Neural progenitor cell (in vitro differentiated cells): ENCODE measurements around the gene USP10. TPM values are rescaled to one million over a fixed set of nuclear protein-coding genes. Genes with fewer than 3 reads are reported as not detected.

ENCODE experiments used
- DNase-seq: peaks from one replicate; pipeline ENCODE4 v3.0.0-alpha.2; 2016; ENCODE audit warnings: low spot score
- H2AFZ ChIP-seq: fragments of 200-600 bp; sonication (generic); replicated peaks from 2 replicates; pipeline ENCODE4 v1.6.1; 2016; ENCODE audit warnings: antibody characterized with exemption
- H3F3A ChIP-seq: fragments of 200-600 bp; sonication (generic); 2 replicates; pipeline ENCODE4 v1.6.1; 2016; ENCODE audit warnings: antibody characterized with exemption, low read depth
- H3K27ac ChIP-seq: fragments of 200-600 bp; sonication (generic); 2 replicates; pipeline ENCODE4 v1.5.1; 2016; ENCODE audit warnings: mild to moderate bottlenecking
- H3K27me3 ChIP-seq: fragments of 200-600 bp; sonication (generic); 2 replicates; pipeline ENCODE4 v1.6.1; 2016; ENCODE audit warnings: mild to moderate bottlenecking, moderate library complexity
- H3K36me3 ChIP-seq: fragments of 200-600 bp; sonication (generic); 2 replicates; pipeline ENCODE4 v1.5.1; 2016
- H3K4me1 ChIP-seq: fragments of 200-600 bp; sonication (generic); 2 replicates; pipeline ENCODE4 v1.6.1; 2016; ENCODE audit warnings: mixed run types
- H3K4me2 ChIP-seq: fragments of 200-600 bp; sonication (generic); 2 replicates; pipeline ENCODE4 v1.6.1; 2016
- H3K4me3 ChIP-seq: fragments of 200-600 bp; sonication (generic); 2 replicates; pipeline ENCODE4 v1.5.1; 2016
- H3K79me2 ChIP-seq: fragments of 200-600 bp; sonication (generic); 2 replicates; pipeline ENCODE4 v1.6.1; 2016; ENCODE audit warnings: low read depth
- H3K9ac ChIP-seq: fragments of 200-600 bp; sonication (generic); 2 replicates; pipeline ENCODE4 v1.6.1; 2016
- H3K9me3 ChIP-seq: fragments of 200-600 bp; sonication (generic); 2 replicates; pipeline ENCODE4 v1.5.1; 2016; ENCODE audit warnings: low read depth
- H4K20me1 ChIP-seq: fragments of 200-600 bp; sonication (generic); 2 replicates; pipeline ENCODE4 v1.6.1; 2016; ENCODE audit warnings: low read depth
- H3K27ac Mint-ChIP-seq: 3 replicates; pipeline ENCODE4 v1.8.0; 2021; ENCODE audit warnings: mixed read lengths
- H3K27me3 Mint-ChIP-seq: 2 replicates; pipeline ENCODE4 v1.8.0; 2022; ENCODE audit warnings: low read depth, mild to moderate bottlenecking, inconsistent platforms, moderate library complexity, mixed read lengths; ENCODE audit not compliant: insufficient read depth
- H3K36me3 Mint-ChIP-seq: 3 replicates; pipeline ENCODE4 v1.8.0; 2021; ENCODE audit warnings: mixed read lengths
- H3K4me1 Mint-ChIP-seq: 3 replicates; pipeline ENCODE4 v1.8.0; 2021; ENCODE audit warnings: mixed read lengths
- H3K4me3 Mint-ChIP-seq: 3 replicates; pipeline ENCODE4 v1.8.0; 2021; ENCODE audit warnings: mild to moderate bottlenecking, moderate library complexity, mixed read lengths
- H3K9me3 Mint-ChIP-seq: 3 replicates; pipeline ENCODE4 v1.8.0; 2020; ENCODE audit warnings: mixed read lengths
- CTCF ChIP-seq: fragments of 200-600 bp; sonication (generic); IDR thresholded peaks from 2 replicates; pipeline ENCODE4 v1.5.1; 2017; ENCODE audit warnings: antibody characterized with exemption, mild to moderate bottlenecking
- EZH2 ChIP-seq: fragments of 200-600 bp; sonication (generic); IDR thresholded peaks from 2 replicates; pipeline ENCODE4 v1.6.1; 2017; ENCODE audit warnings: antibody characterized with exemption, mild to moderate bottlenecking, moderate library complexity
- EZH2phosphoT487 ChIP-seq: fragments of 200-600 bp; sonication (generic); IDR thresholded peaks from 2 replicates; pipeline ENCODE4 v1.6.1; 2017; ENCODE audit warnings: antibody characterized with exemption
- total RNA-seq: library from RNA; depleted of rRNA; stranded (reverse); fragments of >200 nt; gene quantifications from 2 replicates; pipeline ENCODE4 v1.2.3, GENCODE V29; 2015; ENCODE audit warnings: low replicate concordance

The USP10 gene
- total RNA-seq, 1 donor from 2014 or later = 130 TPM

DNA sequence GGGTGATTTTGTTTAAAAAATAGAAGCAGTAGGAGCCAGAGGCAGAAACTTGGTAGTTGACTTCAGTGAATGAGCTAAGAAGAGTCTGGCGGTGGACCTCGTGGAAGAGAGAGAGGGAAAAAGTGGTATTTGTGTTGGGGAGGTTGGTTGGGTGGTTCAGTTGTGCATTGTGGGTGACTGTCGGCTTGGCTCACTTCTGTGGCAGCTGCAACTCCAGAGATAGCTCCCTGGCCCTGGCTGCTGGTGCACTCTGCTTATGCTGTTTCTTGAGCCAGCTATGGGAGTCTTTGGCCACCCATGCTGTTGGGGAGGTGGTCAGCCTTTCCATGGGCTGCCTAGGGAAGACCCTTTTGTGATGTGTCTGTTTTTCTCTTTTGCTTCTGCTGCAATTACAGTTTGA is 69.6 kb downstream of the USP10 start:
- Histone ChIP-seq H3K4me2 (no peak overlapping the region), H3K4me1 (no peaks in the 10 kb centered on the region), H3F3A (no peaks in the 10 kb centered on the region), H3K36me3 (peaks cover 16% of the 10 kb centered on the region), H3K4me3 (no peak overlapping the region), H3K27me3 (no peaks in the 10 kb centered on the region), H3K27ac (no peak overlapping the region), H4K20me1 (no peaks in the 10 kb centered on the region), H3K9me3 (no peaks in the 10 kb centered on the region), H3K79me2 (no peaks in the 10 kb centered on the region), H2AFZ (no peak overlapping the region), H3K9ac (no peak overlapping the region)
- DNase-seq = no peak
- Mint-ChIP-seq H3K27ac (no peak overlapping the region), H3K4me1 (no peaks in the 10 kb centered on the region), H3K27me3 (no peaks in the 10 kb centered on the region), H3K36me3 (peaks cover 58% of the 10 kb centered on the region), H3K4me3 (no peak overlapping the region), H3K9me3 (no peaks in the 10 kb centered on the region)
- no peak for TF ChIP-seq EZH2
- no peak for TF ChIP-seq CTCF
- TF ChIP-seq EZH2phosphoT487 = no peak

GRCh38 chr16:84773312-84773711 is 73.5 kb downstream of the USP10 start:
- H3K9me3 Mint-ChIP-seq = no peaks in the 10 kb centered on the region
- DNase-seq = no peak

GRCh38 chr16:84774810-84775209 is 75.0 kb downstream of the USP10 start:
- TF ChIP-seq EZH2 (no peak), CTCF (no peak), EZH2phosphoT487 (no peak)
- Histone ChIP-seq H3K9me3 (no peaks in the 10 kb centered on the region), H3K4me3 (no peak overlapping the region), H3F3A (no peaks in the 10 kb centered on the region), H3K4me2 (no peak overlapping the region), H2AFZ (no peak overlapping the region), H4K20me1 (peaks cover 4% of the 10 kb centered on the region), H3K36me3 (peaks cover 5% of the 10 kb centered on the region), H3K27me3 (no peaks in the 10 kb centered on the region), H3K9ac (no peak overlapping the region), H3K27ac (no peak overlapping the region), H3K79me2 (no peaks in the 10 kb centered on the region), H3K4me1 (no peaks in the 10 kb centered on the region)
- Mint-ChIP-seq H3K4me1 (no peaks in the 10 kb centered on the region), H3K27me3 (peaks cover 2% of the 10 kb centered on the region), H3K36me3 (peaks cover 42% of the 10 kb centered on the region), H3K9me3 (no peaks in the 10 kb centered on the region), H3K4me3 (no peak overlapping the region), H3K27ac (no peak overlapping the region)
- no peak for DNase-seq

More at GRCh38 chr16:84773312-84773711, 73.5 kb downstream of the USP10 start:
- no peak overlapping the region for H3K4me3 Mint-ChIP-seq
- Histone ChIP-seq H3K4me2 (no peak overlapping the region), H2AFZ (no peak overlapping the region), H3K27ac (no peak overlapping the region), H3K9me3 (no peaks in the 10 kb centered on the region), H3K4me1 (no peaks in the 10 kb centered on the region), H3K4me3 (no peak overlapping the region), H4K20me1 (peaks cover 4% of the 10 kb centered on the region), H3K9ac (no peak overlapping the region), H3K27me3 (no peaks in the 10 kb centered on the region), H3F3A (no peaks in the 10 kb centered on the region), H3K79me2 (no peaks in the 10 kb centered on the region), H3K36me3 (peaks cover 9% of the 10 kb centered on the region)
- H3K27me3 Mint-ChIP-seq = peaks cover under 1% of the 10 kb centered on the region
- TF ChIP-seq EZH2phosphoT487 (no peak), CTCF (no peak), EZH2 (no peak)
- peaks cover 42% of the 10 kb centered on the region for H3K36me3 Mint-ChIP-seq
- no peaks in the 10 kb centered on the region for H3K4me1 Mint-ChIP-seq
- H3K27ac Mint-ChIP-seq = no peak overlapping the region
